Measurements from ENCODE around the gene LDB2. TPM values are rescaled to one million over a fixed set of nuclear protein-coding genes. Genes with fewer than 3 reads are reported as not detected.

LDB2 gene
- total and polyA plus RNA-seq, 2 donors (not counting 1 experiment from before 2014, with no cell fraction given), result not detected

DNA sequence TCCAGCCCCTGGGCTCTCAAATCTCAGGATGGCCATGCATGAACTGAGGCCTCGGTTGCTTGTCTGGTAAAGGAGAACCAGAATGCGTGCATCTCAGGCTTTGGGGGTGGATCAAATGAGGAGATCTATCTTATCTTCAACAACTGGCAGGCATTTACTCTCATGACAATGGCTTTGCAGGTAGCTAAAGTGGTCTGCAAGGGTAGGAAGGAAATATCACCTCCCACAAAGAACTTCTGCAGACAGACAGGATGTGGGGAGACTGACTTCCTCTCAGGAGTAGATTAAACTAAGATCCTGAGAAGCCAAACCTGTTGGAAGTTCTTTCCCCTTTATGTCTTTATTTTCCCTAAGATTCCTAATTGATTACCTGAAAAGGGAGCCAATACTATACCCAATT is 7.8 kb downstream of the LDB2 start:
- intact Hi-C loops (cut with micrococcal nuclease), result no loop called here
- Histone ChIP-seq H3K36me3 (replicated peaks in 1 of 2; ENCODE audit: control extremely low read depth in 1 of 2, control insufficient read depth in 1 of 2, extremely low read depth in 1 of 2, insufficient read depth in 2 of 2, low read length in 1 of 2) (no peaks in the 10 kb centered on the region), H3K27ac (ENCODE audit: low read length in 2 of 2) (no peak overlapping the region), H2AFZ (ENCODE audit: insufficient read depth, low read depth, low read length, poor library complexity, severe bottlenecking) (no peak overlapping the region), H3K4me3 (ENCODE audit: control extremely low read depth in 1 of 5, extremely low read depth in 1 of 5, insufficient read depth in 1 of 5, low read depth in 2 of 5, low read length in 4 of 5) (no peak overlapping the region), H3K9ac (ENCODE audit: low read length) (no peak overlapping the region), H3K79me2 (ENCODE audit: control insufficient read depth, insufficient read depth, low read length) (no peaks in the 10 kb centered on the region), H4K20me1 (ENCODE audit: control insufficient read depth, insufficient read depth, low read length, poor library complexity, severe bottlenecking) (no peaks in the 10 kb centered on the region), H3K4me1 (ENCODE audit: control insufficient read depth in 2 of 2, insufficient read depth in 2 of 2, low read length in 2 of 2) (peaks cover 0 to 4% of the 10 kb centered on the region in 2 donors), H3K27me3 (replicated peaks in 1 of 4; ENCODE audit: control extremely low read depth in 1 of 4, control insufficient read depth in 3 of 4, insufficient read depth in 4 of 4, low read length in 3 of 4) (no peaks in the 10 kb centered on the region), H3K9me3 (ENCODE audit: control extremely low read depth in 1 of 3, control insufficient read depth in 2 of 3, insufficient read depth in 1 of 3, low read length in 2 of 3) (no peaks in the 10 kb centered on the region), H3K4me2 (replicated peaks; ENCODE audit: low read depth, low read length, poor library complexity, severe bottlenecking) (no peak overlapping the region)
- H3K9me3 Mint-ChIP-seq (ENCODE audit: insufficient read depth), result no peaks in the 10 kb centered on the region
- peaks cover 3% of the 10 kb centered on the region for H3K4me1 Mint-ChIP-seq
- DNase-seq (no peak), ATAC-seq (ENCODE audit: low read depth) (no peak)
- no peak overlapping the region for H3K27ac Mint-ChIP-seq
- H3K4me3 Mint-ChIP-seq, result no peak overlapping the region
- H3K27me3 Mint-ChIP-seq, result peaks cover 3% of the 10 kb centered on the region
- ChIA-PET CTCF (no interaction called here), POLR2A (no interaction called here)
- WGBS (ENCODE audit: insufficient coverage), result 83% methylated on average over 1 of the region's 2 CpGs
- no peak for TF ChIP-seq EZH2 (IDR thresholded peaks at IDR 0.05; ENCODE audit: borderline replicate concordance, insufficient read depth, low read depth, low read length, poor library complexity, severe bottlenecking)
- TF ChIP-seq, protein P1, sequence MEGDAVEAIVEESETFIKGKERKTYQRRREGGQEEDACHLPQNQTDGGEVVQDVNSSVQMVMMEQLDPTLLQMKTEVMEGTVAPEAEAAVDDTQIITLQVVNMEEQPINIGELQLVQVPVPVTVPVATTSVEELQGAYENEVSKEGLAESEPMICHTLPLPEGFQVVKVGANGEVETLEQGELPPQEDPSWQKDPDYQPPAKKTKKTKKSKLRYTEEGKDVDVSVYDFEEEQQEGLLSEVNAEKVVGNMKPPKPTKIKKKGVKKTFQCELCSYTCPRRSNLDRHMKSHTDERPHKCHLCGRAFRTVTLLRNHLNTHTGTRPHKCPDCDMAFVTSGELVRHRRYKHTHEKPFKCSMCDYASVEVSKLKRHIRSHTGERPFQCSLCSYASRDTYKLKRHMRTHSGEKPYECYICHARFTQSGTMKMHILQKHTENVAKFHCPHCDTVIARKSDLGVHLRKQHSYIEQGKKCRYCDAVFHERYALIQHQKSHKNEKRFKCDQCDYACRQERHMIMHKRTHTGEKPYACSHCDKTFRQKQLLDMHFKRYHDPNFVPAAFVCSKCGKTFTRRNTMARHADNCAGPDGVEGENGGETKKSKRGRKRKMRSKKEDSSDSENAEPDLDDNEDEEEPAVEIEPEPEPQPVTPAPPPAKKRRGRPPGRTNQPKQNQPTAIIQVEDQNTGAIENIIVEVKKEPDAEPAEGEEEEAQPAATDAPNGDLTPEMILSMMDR (IDR thresholded peaks at IDR 0.05), result no peak

DNA sequence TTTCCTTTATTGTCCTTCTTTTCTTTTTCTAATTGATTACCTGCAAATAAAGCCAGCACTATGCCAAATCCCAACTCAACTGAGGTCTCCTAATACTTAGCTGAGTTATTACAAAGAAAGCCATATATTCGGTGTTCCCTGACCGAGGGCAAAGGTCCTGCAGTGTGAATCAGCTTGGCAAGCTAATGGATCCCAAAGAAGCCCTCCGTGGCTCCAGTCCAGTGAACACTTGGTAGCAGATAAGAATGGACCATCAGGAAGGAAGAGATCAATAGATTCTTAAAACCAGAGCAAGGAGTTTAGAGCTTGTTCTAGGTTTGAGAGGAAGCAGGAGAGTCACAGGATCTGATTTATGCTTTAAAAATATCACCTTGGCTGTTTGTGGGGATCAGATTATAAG is 8.5 kb downstream of the LDB2 start:
- ChIA-PET POLR2A (no interaction called here), CTCF (no interaction called here)
- ATAC-seq (ENCODE audit: low read depth), result no peak
- Histone ChIP-seq H3K9me3 (ENCODE audit: control extremely low read depth in 1 of 3, control insufficient read depth in 2 of 3, insufficient read depth in 1 of 3, low read length in 2 of 3) (no peaks in the 10 kb centered on the region), H2AFZ (ENCODE audit: insufficient read depth, low read depth, low read length, poor library complexity, severe bottlenecking) (no peak overlapping the region), H3K9ac (ENCODE audit: low read length) (no peak overlapping the region), H3K27ac (ENCODE audit: low read length in 2 of 2) (no peak overlapping the region), H3K4me3 (ENCODE audit: control extremely low read depth in 1 of 5, extremely low read depth in 1 of 5, insufficient read depth in 1 of 5, low read depth in 2 of 5, low read length in 4 of 5) (no peak overlapping the region), H4K20me1 (ENCODE audit: control insufficient read depth, insufficient read depth, low read length, poor library complexity, severe bottlenecking) (no peaks in the 10 kb centered on the region), H3K27me3 (replicated peaks in 1 of 4; ENCODE audit: control extremely low read depth in 1 of 4, control insufficient read depth in 3 of 4, insufficient read depth in 4 of 4, low read length in 3 of 4) (no peaks in the 10 kb centered on the region), H3K4me1 (ENCODE audit: control insufficient read depth in 2 of 2, insufficient read depth in 2 of 2, low read length in 2 of 2) (peaks cover 0 to 4% of the 10 kb centered on the region in 2 donors), H3K4me2 (replicated peaks; ENCODE audit: low read depth, low read length, poor library complexity, severe bottlenecking) (no peak overlapping the region), H3K36me3 (replicated peaks in 1 of 2; ENCODE audit: control extremely low read depth in 1 of 2, control insufficient read depth in 1 of 2, extremely low read depth in 1 of 2, insufficient read depth in 2 of 2, low read length in 1 of 2) (no peaks in the 10 kb centered on the region), H3K79me2 (ENCODE audit: control insufficient read depth, insufficient read depth, low read length) (no peaks in the 10 kb centered on the region)
- intact Hi-C loops (cut with micrococcal nuclease), result no loop called here
- no peak for TF ChIP-seq EZH2 (IDR thresholded peaks at IDR 0.05; ENCODE audit: borderline replicate concordance, insufficient read depth, low read depth, low read length, poor library complexity, severe bottlenecking)
- TF ChIP-seq, protein P1 (IDR thresholded peaks at IDR 0.05), result no peak
- WGBS (ENCODE audit: insufficient coverage), result 96% methylated on average over 3 of the region's 3 CpGs
- no peak overlapping the region for H3K4me3 Mint-ChIP-seq
- no peaks in the 10 kb centered on the region for H3K9me3 Mint-ChIP-seq (ENCODE audit: insufficient read depth)
- H3K27me3 Mint-ChIP-seq, result peaks cover 3% of the 10 kb centered on the region
- no peak overlapping the region for H3K27ac Mint-ChIP-seq
- H3K4me1 Mint-ChIP-seq, result peaks cover 3% of the 10 kb centered on the region
- no peak for DNase-seq
